HS-5 (cell line): ENCODE measurements around the gene KRTAP19-5.
"Not testable (repeated sequence)": the region's sequence is repeated elsewhere in the genome, so short reads cannot be mapped to it uniquely, and the experiment has no call there.

Experiments
- DNase-seq: peaks from one replicate; pipeline ENCODE4 v3.0.0-alpha.2; 2012; ENCODE audit warnings: low read depth

KRTAP19-5 gene

DNA sequence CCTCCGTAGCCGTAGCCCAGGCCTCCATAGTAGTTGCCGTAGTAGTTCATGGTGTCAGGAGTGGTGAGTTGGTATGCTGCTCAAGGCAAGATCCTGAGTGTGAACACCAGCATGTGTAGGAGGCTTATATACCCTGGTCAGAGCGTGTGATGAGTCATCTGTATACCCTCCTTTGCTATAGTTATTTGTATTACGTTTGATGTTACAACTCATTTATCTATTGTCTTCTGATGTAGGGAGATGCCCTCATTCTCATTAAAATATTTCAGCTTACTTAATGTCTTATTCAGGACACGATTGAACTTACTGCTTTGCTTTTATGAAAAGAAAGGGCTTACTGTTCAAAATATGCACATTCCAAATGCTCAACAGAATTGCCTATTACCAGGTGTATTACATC is at the start of gene KRTAP19-5:
Gene KRTAP19-5 (minus strand): TSS at position 101 of the 400 bp plus-strand sequence. CDS start 51 bp downstream, at position 50.
- no peak for DNase-seq

DNA sequence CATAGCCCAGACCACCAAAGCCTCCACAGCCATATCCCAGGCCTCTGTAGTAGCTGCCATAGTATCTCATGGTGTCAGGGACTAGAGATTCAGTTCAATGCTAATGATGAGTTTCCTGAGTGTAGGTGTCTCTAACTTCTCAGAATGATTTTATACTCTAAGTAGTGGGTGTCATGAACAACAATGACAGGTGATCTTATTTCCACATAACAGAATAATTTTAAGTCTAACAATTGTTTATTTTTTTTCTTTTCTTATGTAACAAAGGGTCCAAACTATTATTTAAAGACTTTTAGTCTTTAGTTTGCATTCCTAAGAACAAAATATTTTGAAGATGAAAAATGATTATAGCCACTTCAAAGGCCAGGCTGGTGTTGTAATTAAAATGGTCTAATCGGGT is 39.8 kb upstream of the KRTAP19-5 start, which contains the start of gene KRTAP19-6:
Gene KRTAP19-6 (minus strand): TSS at position 101 of the 400 bp plus-strand sequence. CDS start 31 bp downstream, at position 70.
- no peak for DNase-seq

DNA sequence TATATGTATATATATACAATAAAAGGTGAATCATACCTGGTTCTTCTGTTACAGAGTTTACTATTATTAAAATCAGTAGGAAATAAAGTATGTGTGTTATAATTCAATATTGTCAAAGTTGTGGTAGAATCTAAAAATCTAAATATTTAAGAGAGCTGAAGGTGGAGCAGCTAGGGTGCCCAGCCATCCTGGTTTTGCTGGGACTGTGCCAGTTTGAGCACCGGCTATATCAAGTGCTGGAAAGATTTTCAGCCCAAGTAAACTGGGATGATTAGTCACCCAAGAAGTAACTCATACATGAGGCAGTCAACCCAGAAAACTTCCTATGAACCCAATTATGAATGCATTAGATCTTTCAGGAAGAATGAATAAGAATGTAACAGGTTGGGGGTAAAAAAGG is 16.9 kb upstream of the KRTAP19-5 start:
- no peak for DNase-seq

DNA sequence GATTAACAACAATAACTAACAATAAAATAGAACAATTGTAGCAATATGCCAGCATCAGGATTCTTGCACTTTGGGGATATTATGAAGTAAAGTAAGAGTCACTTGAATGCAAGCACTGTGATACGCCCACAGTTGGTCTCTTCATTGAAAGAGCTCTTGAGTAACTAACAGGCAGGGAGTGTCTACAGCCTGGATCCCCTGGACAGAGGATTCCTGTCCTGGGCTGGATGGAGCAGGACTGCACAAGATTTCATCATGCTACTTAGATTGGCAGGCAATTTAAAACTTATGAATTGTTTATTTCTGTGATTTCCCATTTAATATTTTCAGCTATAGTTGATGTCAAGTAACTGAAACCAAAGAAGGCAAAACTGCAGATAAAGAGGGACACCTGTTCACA is 13.7 kb upstream of the KRTAP19-5 start:
- no peak for DNase-seq

DNA sequence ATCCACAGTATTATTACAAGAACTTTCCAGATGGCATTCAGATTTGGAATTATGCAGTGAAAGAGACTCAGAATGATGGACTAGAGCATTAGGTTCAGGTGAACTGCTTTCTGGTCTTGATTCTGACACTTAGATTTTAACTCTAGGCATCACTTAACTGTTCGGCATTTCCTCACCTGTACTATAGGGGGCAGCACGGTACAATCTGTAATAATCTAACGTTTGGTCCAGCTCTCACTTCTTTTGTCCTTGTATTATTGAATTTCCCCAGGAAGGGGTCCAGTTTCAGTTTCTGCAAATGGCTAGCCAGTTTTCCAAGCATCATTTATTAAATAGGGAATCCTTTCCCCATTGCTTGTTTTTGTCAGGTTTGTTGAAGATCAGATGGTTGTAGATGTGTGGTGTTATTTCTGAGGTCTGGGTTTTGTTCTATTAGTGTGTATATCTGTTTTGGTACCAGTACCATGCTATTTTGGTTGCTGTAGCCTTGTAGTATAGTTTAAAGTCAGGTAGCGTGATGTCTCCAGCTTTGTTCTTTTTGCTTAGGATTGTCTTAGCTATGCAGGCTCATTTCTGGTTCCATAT is 3.8 kb upstream of the KRTAP19-5 start:
- DNase-seq, result not testable (repeated sequence)

DNA sequence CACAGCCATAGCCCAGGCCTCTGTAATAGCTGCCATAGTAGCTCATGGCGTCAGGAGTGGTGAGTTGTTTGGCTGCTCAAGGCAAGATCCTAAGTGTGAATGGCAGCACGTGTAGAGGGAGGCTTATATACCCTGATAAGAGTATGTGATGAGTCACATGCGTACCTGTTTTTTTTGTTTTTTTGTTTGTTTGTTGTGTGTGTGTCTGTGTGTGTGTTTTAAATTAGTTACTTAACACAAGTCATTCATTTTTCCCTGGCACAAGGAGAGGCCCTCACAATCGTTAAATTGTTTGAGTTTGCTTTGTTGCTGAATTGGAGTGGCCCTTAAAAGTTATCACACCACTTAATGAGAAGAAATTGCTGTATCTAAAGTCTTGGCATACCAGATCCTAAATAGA is 4.9 kb downstream of the KRTAP19-5 start, which contains the start of gene KRTAP19-4:
Gene KRTAP19-4 (minus strand): TSS at position 101 of the 400 bp plus-strand sequence. CDS start 55 bp downstream, at position 46.
- DNase-seq, result no peak

DNA sequence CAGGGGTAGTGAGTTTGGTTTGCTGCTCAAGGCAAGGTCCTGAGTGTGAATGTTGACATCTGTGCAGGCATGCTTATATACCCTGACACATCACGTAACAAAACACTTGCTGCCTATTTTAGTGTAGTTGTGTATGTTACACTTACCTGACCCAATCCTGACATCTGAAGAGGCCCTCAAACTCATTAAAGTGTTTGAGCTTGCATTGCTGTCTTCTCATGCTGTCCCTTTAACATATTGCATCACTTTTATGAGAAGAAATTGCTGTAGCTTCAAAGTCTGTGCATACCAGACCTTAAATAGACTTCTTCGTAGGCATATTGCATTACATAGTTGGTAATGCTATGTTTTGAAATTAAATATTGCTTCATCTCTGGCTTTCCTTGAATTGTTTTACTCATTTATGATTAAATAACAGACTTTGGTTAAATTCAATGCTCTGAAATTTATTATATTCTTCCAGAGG is 9.9 kb downstream of the KRTAP19-5 start, which contains the start of gene KRTAP19-3:
Gene KRTAP19-3 (minus strand): TSS at position 51 of the 466 bp plus-strand sequence. CDS start 56 bp downstream, outside the sequence.
- DNase-seq, result no peak

DNA sequence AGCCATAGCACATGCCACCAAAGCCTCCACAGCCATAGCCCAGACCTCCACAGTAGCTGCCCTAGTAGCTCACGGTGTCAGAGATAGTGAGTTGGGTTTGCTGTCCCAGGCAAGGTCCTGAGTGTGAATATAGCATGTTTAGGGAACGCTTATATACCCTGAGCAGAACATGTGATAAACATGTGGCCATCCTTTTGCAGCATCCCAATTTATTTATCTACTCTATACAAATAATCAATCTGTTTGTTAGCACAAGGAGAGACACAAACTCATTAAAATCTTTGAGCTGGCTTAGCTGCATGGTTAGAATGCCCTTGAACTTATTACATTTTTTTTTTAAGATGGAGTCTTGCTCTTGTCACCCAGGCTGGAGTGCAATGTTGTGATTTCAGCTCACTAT is 14.6 kb downstream of the KRTAP19-5 start, which contains the start of gene KRTAP19-2:
Gene KRTAP19-2 (minus strand): TSS at position 101 of the 400 bp plus-strand sequence. CDS start 88 bp downstream, at position 13.
- DNase-seq, result no peak

DNA sequence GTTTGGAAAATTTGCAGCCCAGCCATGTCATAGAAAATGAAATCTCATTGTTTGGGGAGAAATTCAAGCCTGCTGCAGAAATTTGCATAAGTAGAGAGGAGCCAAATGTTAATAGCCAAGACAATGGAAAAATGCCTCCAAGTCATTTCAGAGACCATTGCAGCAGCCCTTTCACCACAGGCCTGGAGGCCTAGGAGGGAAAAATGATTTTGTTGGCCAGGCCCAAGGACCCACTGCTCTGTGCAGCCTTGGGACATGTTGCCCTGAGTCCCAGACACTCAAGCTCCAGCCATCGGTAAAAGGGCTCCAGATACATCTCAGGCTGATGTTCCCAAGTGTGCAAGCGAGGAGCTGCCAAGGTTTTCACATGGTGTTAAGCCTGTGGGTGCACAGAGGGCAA is 15.8 kb downstream of the KRTAP19-5 start:
- DNase-seq, result no peak

DNA sequence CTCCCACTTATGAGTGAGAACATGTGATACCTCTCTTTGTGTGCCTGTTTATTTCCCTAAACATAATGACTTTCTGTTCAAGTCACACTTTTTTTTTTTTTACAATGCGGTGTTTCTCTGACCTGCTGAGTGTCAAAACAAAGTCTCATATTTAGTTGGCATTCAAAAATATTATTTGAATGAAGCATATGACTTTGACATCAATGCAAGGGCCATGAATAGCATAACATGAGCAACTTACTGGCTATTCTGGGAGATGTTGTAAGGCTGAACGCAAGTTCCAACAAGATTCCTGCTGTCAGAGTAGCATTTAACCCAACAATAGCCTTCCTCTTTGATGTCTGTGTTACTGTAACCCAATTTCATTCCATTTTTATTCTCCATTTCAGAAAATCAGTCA is 19.8 kb downstream of the KRTAP19-5 start:
- no peak for DNase-seq

DNA sequence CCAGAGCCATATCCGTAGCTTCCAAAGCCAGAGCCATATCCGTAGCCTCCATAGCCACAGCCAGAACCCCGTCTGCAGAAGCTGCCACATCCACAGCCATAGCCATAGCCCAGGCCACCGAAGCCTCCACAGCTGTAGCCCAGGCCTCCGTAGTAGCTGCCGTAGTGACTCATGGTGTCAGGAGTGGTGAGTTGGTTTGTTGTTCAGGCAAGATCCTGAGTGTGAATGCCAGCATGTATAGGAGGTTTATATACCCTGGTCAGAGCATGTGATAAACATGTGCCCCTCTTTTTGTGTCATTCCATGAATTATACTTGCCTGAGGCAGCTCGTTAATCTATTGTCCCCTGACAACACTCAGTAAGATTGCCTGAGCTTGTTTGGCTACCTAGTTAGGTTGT is 21.8 kb downstream of the KRTAP19-5 start, which contains the start of gene KRTAP19-1:
Gene KRTAP19-1 (minus strand): TSS at position 223 of the 400 bp plus-strand sequence. CDS start 50 bp downstream, at position 173.
- no peak for DNase-seq

DNA sequence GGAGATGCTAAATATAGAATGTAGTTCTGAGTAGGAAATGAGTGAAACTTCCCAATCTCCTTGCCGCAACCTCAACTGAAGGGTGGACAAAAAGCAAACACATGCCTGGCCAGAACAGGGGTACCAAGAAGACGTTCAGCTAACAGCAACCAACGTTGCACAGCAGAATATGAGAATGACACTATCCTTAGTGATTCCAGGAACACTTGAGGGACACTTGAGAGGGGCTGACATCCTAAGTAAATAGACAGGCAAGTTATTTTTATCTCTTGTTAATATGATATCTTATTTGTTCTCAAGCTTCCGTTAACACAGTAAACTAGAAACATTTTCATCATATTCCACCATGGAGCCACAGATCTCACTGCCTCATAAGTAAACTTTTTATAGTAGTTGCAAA is 22.7 kb downstream of the KRTAP19-5 start:
- DNase-seq, result no peak

DNA sequence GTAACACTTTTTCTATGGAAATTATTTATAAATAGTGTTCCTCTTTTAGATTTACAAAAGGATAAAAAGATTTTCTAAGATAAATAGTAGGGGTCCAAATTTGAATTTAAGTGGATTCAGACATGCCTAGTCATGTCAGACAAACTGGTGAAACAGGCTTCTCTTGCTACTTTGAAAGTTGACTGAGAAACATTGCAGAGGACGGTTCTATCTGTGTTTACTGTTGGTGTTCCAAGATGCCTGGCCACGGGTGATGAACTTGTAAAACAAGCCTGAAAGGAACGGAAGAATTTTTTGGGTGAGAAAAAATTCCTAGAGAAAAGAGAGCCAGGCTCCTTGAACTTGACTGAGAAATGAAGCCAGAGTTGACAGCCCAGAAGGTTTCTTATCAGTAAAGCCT is 23.9 kb downstream of the KRTAP19-5 start:
- no peak for DNase-seq

DNA sequence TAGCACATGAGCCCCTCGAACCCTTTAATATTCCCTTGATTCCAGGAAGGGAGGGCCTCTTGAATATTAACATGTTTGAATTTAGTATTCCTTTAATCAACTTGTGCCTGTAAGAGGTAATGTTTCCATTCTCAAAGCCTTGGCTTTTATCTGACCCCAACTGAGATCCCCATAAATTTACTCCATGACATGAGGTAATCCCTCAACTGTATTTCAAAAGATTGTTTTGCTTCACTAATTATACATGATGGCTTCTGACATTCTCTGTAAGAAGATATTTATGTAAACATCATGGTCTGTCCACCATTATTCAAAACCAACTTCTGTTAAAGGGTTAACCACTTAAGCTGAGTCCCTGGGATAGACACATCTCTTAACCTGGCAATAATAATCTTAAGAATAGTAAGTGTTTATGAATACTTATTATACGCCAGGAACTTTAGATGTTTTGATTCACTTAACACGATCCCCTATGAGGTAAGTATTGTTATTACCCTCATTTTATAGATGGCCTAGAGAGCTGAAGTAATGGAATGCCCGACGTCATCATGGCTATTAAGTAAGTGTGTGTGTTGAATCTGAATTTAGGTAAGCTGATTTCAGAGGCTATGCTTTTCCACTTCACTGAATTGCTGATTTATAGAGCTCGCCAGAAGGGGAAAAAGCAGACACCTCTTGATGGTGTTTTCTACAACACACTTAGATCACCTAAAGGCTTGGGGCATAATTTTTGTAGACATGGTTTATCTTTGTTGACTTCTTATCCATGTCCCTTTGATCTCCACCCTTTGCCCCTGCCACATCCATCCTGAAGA is 32.8 kb downstream of the KRTAP19-5 start:
- no peak for DNase-seq

DNA sequence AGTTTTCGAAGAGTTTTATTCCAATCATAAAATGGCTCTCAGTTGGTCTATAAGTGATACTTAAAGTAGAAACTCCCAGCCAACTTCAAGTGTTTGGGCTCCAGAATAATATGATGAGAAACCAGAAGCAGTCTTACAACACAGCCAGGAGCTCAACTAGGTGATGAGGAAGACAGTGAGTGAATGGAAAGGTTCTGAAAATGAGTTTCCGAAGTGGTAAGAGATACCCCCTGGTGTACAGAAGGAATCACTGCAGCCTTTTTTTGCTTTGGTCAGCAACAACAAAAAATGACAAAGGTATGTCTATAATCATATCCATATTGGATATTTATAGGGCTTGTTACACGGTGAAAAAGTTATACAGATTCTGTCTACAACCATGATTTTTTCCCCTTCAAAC is 38.2 kb downstream of the KRTAP19-5 start:
- DNase-seq, result no peak
